ENCODE measurements around the gene TWIST2. TPM values are rescaled to one million over a fixed set of nuclear protein-coding genes. Genes with fewer than 3 reads are reported as not detected.

The TWIST2 gene
- polyA plus RNA-seq, 1 experiment: 127 TPM

GRCh38 chr2:238955648-238956531 is 108.0 kb downstream of the TWIST2 start:
- no peak overlapping the region for H3K4me3 ChIP-seq (ENCODE audit: low read depth, low read length)
- CTCF ChIA-PET: interaction anchor here (0.6 to 2.8 kb wide), 8 partner anchors 10 to 171 kb away, joined by 3 to 16 read pairs (median 5); no protein-coding TSS in a partner anchor
- POLR2A ChIA-PET: no interaction called here
- H3K27me3 ChIP-seq (ENCODE audit: control insufficient read depth, insufficient read depth, low read length): no peaks in the 10 kb centered on the region
- H3K36me3 ChIP-seq (ENCODE audit: control insufficient read depth, insufficient read depth, low read length): no peaks in the 10 kb centered on the region
- no peak for DNase-seq (ENCODE audit: low read depth)
- no peak for TF ChIP-seq CTCF (IDR thresholded peaks at IDR 0.05; ENCODE audit: insufficient read depth, low read depth, low read length)

GRCh38 chr2:238956676-238957075 is 108.8 kb downstream of the TWIST2 start:
- no peak for DNase-seq (ENCODE audit: low read depth)
- no peak overlapping the region for H3K4me3 ChIP-seq (ENCODE audit: low read depth, low read length)
- no peaks in the 10 kb centered on the region for H3K27me3 ChIP-seq (ENCODE audit: control insufficient read depth, insufficient read depth, low read length)
- ChIA-PET POLR2A (no interaction called here), CTCF (interaction anchor here (0.6 to 2.8 kb wide), 5 partner anchors 11 to 172 kb away, joined by 3 to 16 read pairs (median 7); no protein-coding TSS in a partner anchor)
- no peaks in the 10 kb centered on the region for H3K36me3 ChIP-seq (ENCODE audit: control insufficient read depth, insufficient read depth, low read length)
- no peak for TF ChIP-seq CTCF (IDR thresholded peaks at IDR 0.05; ENCODE audit: insufficient read depth, low read depth, low read length)
